Measurements from ENCODE around the gene ITGA5. TPM values are rescaled to one million over a fixed set of nuclear protein-coding genes. Genes with fewer than 3 reads are reported as not detected.

Gene ITGA5
- total RNA-seq, 1 donor from 2014 or later = 102 TPM

- intact Hi-C loops (cut with DNase I) = no loop called here
- no peaks in the 10 kb centered on the region for H3K9me3 ChIP-seq
- H3K4me3 ChIP-seq = no peak overlapping the region
- DNase-seq (no peak), ATAC-seq (no peak)
- no peak overlapping the region for H3K27ac ChIP-seq
- no peaks in the 10 kb centered on the region for H3K27me3 ChIP-seq
- peaks cover 5% of the 10 kb centered on the region for H3K4me1 ChIP-seq
- peaks cover 9% of the 10 kb centered on the region for H3K36me3 ChIP-seq
- TF ChIP-seq CTCF (IDR thresholded peaks at IDR 0.05) = no peak
Measured at GRCh38 chr12:54390176-54390667, 28.8 kb downstream of the ITGA5 start.

GRCh38 chr12:54389607-54390175 is 29.4 kb downstream of the ITGA5 start:
- intact Hi-C loops (cut with DNase I) = no loop called here
- Histone ChIP-seq H3K4me3 (no peak overlapping the region), H3K9me3 (no peaks in the 10 kb centered on the region), H3K4me1 (peaks cover 5% of the 10 kb centered on the region), H3K27me3 (no peaks in the 10 kb centered on the region), H3K36me3 (peaks cover 3% of the 10 kb centered on the region), H3K27ac (no peak overlapping the region)
- TF ChIP-seq CTCF (IDR thresholded peaks at IDR 0.05) = no peak
- ATAC-seq (no peak), DNase-seq (no peak)

GRCh38 chr12:54389134-54389508 is 29.9 kb downstream of the ITGA5 start:
- intact Hi-C loops (cut with DNase I) = no loop called here
- Histone ChIP-seq H3K9me3 (no peaks in the 10 kb centered on the region), H3K4me1 (peaks cover 5% of the 10 kb centered on the region), H3K36me3 (no peaks in the 10 kb centered on the region), H3K4me3 (no peak overlapping the region), H3K27ac (no peak overlapping the region), H3K27me3 (no peaks in the 10 kb centered on the region)
- ATAC-seq (no peak), DNase-seq (no peak)
- TF ChIP-seq CTCF (IDR thresholded peaks at IDR 0.05) = no peak

- Histone ChIP-seq H3K27me3 (no peaks in the 10 kb centered on the region), H3K4me1 (peaks cover 5% of the 10 kb centered on the region), H3K4me3 (no peak overlapping the region), H3K9me3 (no peaks in the 10 kb centered on the region), H3K27ac (no peak overlapping the region), H3K36me3 (no peaks in the 10 kb centered on the region)
- no peak for ATAC-seq
- TF ChIP-seq CTCF (IDR thresholded peaks at IDR 0.05) = no peak
- intact Hi-C loops (cut with DNase I) = no loop called here
- no peak for DNase-seq
Measured at GRCh38 chr12:54388237-54389133, 30.6 kb downstream of the ITGA5 start.

- DNase-seq = no peak
Measured at GRCh38 chr12:54387114-54387467, 32.0 kb downstream of the ITGA5 start.

More at GRCh38 chr12:54387114-54387467, 32.0 kb downstream of the ITGA5 start:
- no peak for ATAC-seq
- no peak for TF ChIP-seq CTCF (IDR thresholded peaks at IDR 0.05)
- Histone ChIP-seq H3K27me3 (no peaks in the 10 kb centered on the region), H3K9me3 (no peaks in the 10 kb centered on the region), H3K4me1 (peaks cover 5% of the 10 kb centered on the region), H3K36me3 (no peaks in the 10 kb centered on the region), H3K27ac (no peak overlapping the region), H3K4me3 (no peak overlapping the region)
- intact Hi-C loops (cut with DNase I) = no loop called here
